Kidney (tissue), 14 donors: ENCODE measurements around the gene LRR1. TPM values are rescaled to one million over a fixed set of nuclear protein-coding genes. Genes with fewer than 3 reads are reported as not detected.

Experiments
- DNase-seq, 5 donors: peaks; one replicate each; pipeline ENCODE4 v3.0.0-alpha.2; 2013 to 2020
- FAIRE-seq: peaks from 2 replicates; lab custom pipeline; 2012; peaks lifted over from hg19 to GRCh38; lab: Jason Lieb, UNC
- H3K27ac ChIP-seq, 2 donors: one replicate each; pipeline ENCODE4 v1.7.0; 2013; ENCODE audit warnings: low read depth in 2 of 2, low read length in 2 of 2, inconsistent platforms in 1 of 2
- H3K27me3 ChIP-seq: one replicate; pipeline ENCODE4 v1.7.1; 2013; ENCODE audit warnings: low read length, inconsistent platforms; ENCODE audit not compliant: control insufficient read depth, insufficient read depth
- H3K36me3 ChIP-seq, 3 donors: one replicate each; pipeline versions ENCODE4 v1.7.0 to v1.7.1; 2013; ENCODE audit warnings: low read length in 3 of 3, control low read depth in 1 of 3, inconsistent platforms in 1 of 3; ENCODE audit not compliant: insufficient read depth in 3 of 3, control insufficient read depth in 2 of 3
- H3K4me1 ChIP-seq, 3 donors: one replicate each; pipeline versions ENCODE4 v1.7.0 to v1.7.1; 2013; ENCODE audit warnings: low read length in 3 of 3, inconsistent platforms in 1 of 3, low read depth in 1 of 3; ENCODE audit not compliant: control insufficient read depth in 2 of 3, insufficient read depth in 2 of 3
- H3K4me3 ChIP-seq, 3 donors: one replicate each; pipeline versions ENCODE4 v1.7.0 to v1.8.1; 2013; ENCODE audit warnings: low read length in 3 of 3, control low read depth in 1 of 3, inconsistent platforms in 1 of 3
- H3K9ac ChIP-seq, 3 donors: one replicate each; pipeline versions ENCODE4 v1.7.0 to v1.7.1; 2013; ENCODE audit warnings: low read length in 3 of 3, control low read depth in 1 of 3, inconsistent platforms in 1 of 3
- H3K9me3 ChIP-seq, 3 donors: one replicate each; pipeline versions ENCODE4 v1.7.0 to v1.7.1; 2013; ENCODE audit warnings: low read length in 3 of 3, control low read depth in 1 of 3, inconsistent platforms in 1 of 3; ENCODE audit not compliant: control insufficient read depth in 2 of 3, insufficient read depth in 1 of 3
- intact Hi-C: fragments of 100-400 bp; cut with DNase I; formaldehyde crosslinking; loops from one replicate; pipeline ENCODE4 v1.11.1; 2022
- polyA plus RNA-seq: library from polyadenylated mRNA; stranded (reverse); fragments of 350-450 nt; fragmentation: Illumina TruSeq; extraction: RNeasy Lipid Tissue Mini Kit (QIAGEN cat#74804); gene quantifications from one replicate; pipeline ENCODE4 v1.2.3, GENCODE V29; 2014; ENCODE audit warnings: low read depth, low replicate concordance; ENCODE audit not compliant: insufficient read depth
- total RNA-seq: library from RNA; stranded (reverse); fragmentation: NEBNext Ultra II Directional; extraction: Animal tissue kit (Norgen Biotek cat#: 25700); gene quantifications from one replicate; pipeline ENCODE4 v1.2.1, GENCODE V29; 2021
- TF ChIP-seq, protein P1 (sequence below): IDR thresholded peaks from 3 replicates; pipeline ENCODE4 v1.5.1; 2012; ENCODE audit warnings: mild to moderate bottlenecking, moderate library complexity, borderline replicate concordance; ENCODE audit not compliant: insufficient read depth; ENCODE audit errors: extremely low read depth
- donor health status: control.
- donor health status: control.
- donor health status: control.
- donor health status: control.
- donor health status: control.
- donor health status: DM: yes; HTN: yes; CAD: no.
- donor health status: Normal renal cell carcinoma (clear cell type).

The LRR1 gene
- total and polyA plus RNA-seq, 2 donors from 2014 or later, result 6.6 to 7.7 TPM

DNA sequence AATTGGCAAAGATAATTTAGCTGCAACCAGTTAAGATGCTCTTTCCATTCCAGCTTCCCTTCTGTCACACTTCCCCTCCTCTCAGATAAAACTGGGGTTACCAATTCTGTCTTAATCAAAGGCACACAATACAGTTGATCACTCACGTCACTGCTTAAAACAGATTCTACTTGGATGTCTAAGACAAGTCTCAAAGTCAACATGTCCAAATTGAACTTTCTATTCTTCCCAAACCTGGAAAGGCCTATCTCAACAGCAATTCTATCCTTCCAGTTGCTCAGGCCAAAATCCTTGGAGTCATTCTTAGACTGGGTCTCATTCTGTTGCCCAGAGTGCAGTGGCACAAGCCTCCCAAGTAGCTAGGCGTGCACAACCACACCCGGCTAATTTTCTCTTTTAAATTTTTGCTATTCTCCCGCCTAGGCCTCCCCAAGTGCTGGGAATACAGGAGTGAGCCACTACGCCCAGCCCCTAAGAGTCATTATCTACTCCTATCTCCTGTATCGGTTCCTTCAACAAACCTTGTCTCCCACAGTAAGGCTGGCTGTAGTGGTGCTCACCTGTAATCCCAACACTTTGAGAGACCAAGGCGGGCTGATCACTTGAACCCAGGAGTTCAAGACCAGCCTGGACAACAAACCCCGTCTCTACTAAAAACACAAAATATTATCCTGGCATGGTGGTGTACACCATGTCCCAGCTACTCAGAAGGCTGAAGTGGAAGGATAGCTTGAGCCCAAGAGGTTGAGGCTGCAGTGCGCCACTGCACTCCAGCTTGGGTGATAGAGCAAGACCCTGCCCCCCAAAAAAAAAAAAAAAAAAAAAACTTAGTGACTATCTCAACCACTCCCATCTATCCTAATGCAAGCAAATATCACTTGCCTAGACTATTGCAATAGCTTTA is 17.3 kb upstream of the LRR1 start:
- FAIRE-seq, result no peak
- H3K9ac ChIP-seq, result no peak overlapping the region
- TF ChIP-seq, protein P1, sequence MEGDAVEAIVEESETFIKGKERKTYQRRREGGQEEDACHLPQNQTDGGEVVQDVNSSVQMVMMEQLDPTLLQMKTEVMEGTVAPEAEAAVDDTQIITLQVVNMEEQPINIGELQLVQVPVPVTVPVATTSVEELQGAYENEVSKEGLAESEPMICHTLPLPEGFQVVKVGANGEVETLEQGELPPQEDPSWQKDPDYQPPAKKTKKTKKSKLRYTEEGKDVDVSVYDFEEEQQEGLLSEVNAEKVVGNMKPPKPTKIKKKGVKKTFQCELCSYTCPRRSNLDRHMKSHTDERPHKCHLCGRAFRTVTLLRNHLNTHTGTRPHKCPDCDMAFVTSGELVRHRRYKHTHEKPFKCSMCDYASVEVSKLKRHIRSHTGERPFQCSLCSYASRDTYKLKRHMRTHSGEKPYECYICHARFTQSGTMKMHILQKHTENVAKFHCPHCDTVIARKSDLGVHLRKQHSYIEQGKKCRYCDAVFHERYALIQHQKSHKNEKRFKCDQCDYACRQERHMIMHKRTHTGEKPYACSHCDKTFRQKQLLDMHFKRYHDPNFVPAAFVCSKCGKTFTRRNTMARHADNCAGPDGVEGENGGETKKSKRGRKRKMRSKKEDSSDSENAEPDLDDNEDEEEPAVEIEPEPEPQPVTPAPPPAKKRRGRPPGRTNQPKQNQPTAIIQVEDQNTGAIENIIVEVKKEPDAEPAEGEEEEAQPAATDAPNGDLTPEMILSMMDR, result no peak
- no peaks in the 10 kb centered on the region for H3K9me3 ChIP-seq
- H3K4me3 ChIP-seq, result no peak overlapping the region
- no peak for DNase-seq
- no peak overlapping the region for H3K27ac ChIP-seq
- H3K4me1 ChIP-seq, result peaks cover 0 to 11% (median 0%) of the 10 kb centered on the region in 3 donors
- H3K36me3 ChIP-seq, result peaks cover 3 to 22% (median 6%) of the 10 kb centered on the region in 3 donors
- H3K27me3 ChIP-seq, result no peaks in the 10 kb centered on the region
- intact Hi-C loops, result no loop called here

DNA sequence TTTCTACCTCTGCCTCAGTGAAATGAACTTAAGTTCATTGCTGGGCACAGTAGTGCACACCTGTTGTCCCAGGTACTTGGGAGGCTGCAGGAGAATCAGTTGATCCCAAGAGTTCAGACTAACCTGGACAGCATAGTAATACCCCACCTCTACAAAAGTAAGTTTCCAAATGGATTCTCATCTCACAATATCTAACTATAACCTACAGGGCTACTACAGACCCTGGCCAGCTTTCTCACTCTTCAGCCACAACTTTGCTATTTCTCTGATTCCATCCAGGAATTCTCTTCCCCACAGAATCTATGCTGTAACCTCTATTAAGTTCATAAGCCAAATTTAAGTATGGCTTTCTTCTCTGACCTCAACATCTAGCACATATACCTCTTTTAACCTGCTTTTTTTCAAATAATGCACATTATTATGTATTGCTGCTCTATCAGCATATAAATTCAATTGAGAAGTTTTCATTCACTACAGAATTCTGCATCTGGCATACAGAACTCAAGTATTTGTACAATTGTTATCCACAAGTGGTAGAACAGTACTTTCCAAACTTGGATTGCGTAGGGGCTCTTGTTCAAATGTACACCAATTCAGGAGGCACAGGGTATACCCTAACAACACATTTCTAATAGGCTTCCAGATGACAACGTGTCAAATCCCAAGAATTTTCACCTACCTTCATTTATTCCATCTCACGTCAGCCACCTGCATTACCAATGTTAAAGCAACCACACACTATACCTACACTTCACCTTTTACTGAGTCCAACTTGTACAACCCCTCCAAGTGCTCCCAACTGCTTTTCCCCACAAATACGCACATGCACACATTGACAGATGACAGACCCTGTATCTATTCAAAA is 16.4 kb upstream of the LRR1 start:
- TF ChIP-seq, protein P1, result no peak
- Histone ChIP-seq H3K4me3 (no peak overlapping the region), H3K27ac (no peak overlapping the region), H3K36me3 (peaks cover 3 to 15% (median 4%) of the 10 kb centered on the region in 3 donors), H3K9me3 (no peaks in the 10 kb centered on the region), H3K4me1 (peaks cover 0 to 11% (median 0%) of the 10 kb centered on the region in 3 donors), H3K9ac (no peak overlapping the region), H3K27me3 (no peaks in the 10 kb centered on the region)
- intact Hi-C loops, result no loop called here
- FAIRE-seq (no peak), DNase-seq (no peak)

DNA sequence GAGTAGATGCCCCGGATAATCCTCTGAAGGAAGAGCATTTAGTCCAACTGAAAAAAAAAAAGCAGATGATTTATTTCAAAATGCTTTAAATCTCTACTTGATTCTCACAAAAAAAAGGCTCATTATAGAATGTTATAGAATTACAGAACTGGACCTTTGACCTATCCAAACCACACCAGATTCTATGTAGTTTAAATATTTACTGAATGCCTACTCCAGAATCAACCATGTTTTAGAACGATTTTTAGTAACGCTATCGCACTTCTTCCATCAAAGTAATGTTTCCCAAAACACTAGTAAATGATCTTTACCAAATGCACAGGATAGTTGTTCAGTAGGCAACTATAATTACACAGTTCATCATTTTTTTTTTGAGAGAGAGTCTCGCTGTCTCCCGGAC is 15.1 kb upstream of the LRR1 start:
- Histone ChIP-seq H3K4me3 (peak overlapping the region in 1 of 3 donors; percentile 80), H3K36me3 (peaks cover 2 to 12% (median 3%) of the 10 kb centered on the region in 3 donors), H3K4me1 (peaks cover 0 to 11% (median 0%) of the 10 kb centered on the region in 3 donors), H3K9me3 (no peaks in the 10 kb centered on the region), H3K27me3 (no peaks in the 10 kb centered on the region), H3K9ac (no peak overlapping the region), H3K27ac (no peak overlapping the region)
- TF ChIP-seq, protein P1, result no peak
- intact Hi-C loops, result no loop called here
- FAIRE-seq (no peak), DNase-seq (no peak)
